Measurements from ENCODE around the gene PIGX.

The PIGX gene

DNA sequence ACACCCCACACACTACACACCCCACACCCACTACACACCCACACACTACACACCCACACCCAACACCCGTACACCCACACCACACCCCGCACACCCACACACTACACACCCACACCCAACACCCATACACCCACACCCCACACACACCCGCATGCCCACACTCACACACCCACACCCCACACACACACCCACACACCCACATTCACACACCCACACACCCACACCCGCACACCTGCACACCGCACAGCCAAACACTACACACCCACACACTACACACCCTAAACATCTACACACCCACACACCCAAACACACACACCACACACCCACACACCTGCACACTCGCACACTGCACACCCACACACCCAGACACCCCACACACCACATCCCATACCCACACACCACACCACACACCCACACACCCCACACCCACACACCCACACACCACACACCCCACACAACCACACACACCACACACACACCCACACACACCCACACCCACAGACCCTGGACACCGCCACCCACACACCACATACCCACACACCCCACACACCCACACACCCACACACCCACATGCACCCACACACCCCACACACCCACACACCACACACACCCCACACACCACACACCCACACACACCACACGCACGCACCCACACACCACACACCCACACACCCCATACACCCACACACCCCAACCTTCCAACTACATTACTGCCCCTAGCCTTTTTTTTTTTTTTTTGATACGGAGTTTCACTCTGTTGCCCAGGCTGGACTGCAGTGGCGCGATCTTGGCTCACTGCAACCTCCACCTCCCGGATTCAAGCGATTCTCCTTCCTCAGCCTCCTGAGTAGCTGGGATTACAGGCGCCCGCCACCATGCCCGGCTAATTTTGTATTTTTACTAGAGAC lies 17.0 kb upstream of the PIGX start:
- Histone ChIP-seq H3K36me3 (replicated peaks) (no peaks in the 10 kb centered on the region), H3K27me3 (replicated peaks) (no peaks in the 10 kb centered on the region), H3K27ac (no peak overlapping the region), H3K4me3 (ENCODE audit: low read depth, low read length) (no peak overlapping the region)
- in situ Hi-C loops (cut with HindIII; ENCODE audit: low pct_ligation_motif_present, low sequenced_read_pairs), result no loop called here
- no peak for DNase-seq
- TF ChIP-seq, protein P1, sequence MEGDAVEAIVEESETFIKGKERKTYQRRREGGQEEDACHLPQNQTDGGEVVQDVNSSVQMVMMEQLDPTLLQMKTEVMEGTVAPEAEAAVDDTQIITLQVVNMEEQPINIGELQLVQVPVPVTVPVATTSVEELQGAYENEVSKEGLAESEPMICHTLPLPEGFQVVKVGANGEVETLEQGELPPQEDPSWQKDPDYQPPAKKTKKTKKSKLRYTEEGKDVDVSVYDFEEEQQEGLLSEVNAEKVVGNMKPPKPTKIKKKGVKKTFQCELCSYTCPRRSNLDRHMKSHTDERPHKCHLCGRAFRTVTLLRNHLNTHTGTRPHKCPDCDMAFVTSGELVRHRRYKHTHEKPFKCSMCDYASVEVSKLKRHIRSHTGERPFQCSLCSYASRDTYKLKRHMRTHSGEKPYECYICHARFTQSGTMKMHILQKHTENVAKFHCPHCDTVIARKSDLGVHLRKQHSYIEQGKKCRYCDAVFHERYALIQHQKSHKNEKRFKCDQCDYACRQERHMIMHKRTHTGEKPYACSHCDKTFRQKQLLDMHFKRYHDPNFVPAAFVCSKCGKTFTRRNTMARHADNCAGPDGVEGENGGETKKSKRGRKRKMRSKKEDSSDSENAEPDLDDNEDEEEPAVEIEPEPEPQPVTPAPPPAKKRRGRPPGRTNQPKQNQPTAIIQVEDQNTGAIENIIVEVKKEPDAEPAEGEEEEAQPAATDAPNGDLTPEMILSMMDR (IDR thresholded peaks at IDR 0.05; ENCODE audit: low read depth, low read length, missing control alignments), result no peak

DNA sequence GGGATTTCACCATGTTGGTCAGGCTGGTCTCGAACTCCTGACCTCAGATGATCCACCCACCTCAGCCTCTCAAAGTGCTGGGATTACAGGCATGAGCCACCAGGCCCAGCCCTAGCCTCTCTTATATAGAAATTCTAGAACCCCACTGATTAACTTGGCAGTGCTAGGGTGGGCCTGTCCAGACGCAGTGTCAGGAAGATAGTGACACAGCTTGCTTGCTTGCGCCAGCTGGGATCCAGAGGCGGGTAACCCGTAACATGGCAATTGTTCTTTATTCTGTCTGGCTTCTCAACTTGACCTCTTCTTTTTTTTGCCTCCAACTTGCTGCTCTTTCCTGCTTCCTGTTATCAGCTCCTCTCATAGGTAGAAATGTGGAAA lies 16.3 kb upstream of the PIGX start:
- H3K36me3 ChIP-seq (replicated peaks), result no peaks in the 10 kb centered on the region
- no peak overlapping the region for H3K4me3 ChIP-seq (ENCODE audit: low read depth, low read length)
- in situ Hi-C loops (cut with HindIII; ENCODE audit: low pct_ligation_motif_present, low sequenced_read_pairs), result no loop called here
- no peak overlapping the region for H3K27ac ChIP-seq
- no peak for DNase-seq
- no peaks in the 10 kb centered on the region for H3K27me3 ChIP-seq (replicated peaks)
- TF ChIP-seq, protein P1 (IDR thresholded peaks at IDR 0.05; ENCODE audit: low read depth, low read length, missing control alignments), result no peak

DNA sequence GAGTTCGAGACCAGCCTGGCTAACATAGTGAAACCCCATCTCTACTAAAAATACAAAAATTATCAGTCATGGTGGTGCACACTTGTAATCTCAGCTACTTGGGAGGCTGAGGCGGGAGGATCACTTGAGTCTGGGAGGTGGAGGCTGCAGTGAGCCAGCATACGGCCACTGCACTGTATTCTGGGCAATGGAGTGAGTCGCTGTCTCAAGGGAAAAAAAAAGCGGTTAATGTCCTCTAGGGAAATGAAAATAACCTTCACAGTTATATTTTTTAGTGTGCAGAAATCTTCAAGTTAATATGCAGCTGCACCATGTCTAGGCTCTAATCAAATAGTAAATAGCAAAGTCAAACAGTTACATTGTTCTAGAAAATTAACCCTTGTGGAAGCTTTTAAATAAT lies 14.9 kb upstream of the PIGX start:
- in situ Hi-C loops (cut with HindIII; ENCODE audit: low pct_ligation_motif_present, low sequenced_read_pairs), result no loop called here
- Histone ChIP-seq H3K36me3 (replicated peaks) (no peaks in the 10 kb centered on the region), H3K27me3 (replicated peaks) (no peaks in the 10 kb centered on the region), H3K4me3 (ENCODE audit: low read depth, low read length) (no peak overlapping the region), H3K27ac (no peak overlapping the region)
- TF ChIP-seq, protein P1 (IDR thresholded peaks at IDR 0.05; ENCODE audit: low read depth, low read length, missing control alignments), result no peak
- DNase-seq, result no peak

DNA sequence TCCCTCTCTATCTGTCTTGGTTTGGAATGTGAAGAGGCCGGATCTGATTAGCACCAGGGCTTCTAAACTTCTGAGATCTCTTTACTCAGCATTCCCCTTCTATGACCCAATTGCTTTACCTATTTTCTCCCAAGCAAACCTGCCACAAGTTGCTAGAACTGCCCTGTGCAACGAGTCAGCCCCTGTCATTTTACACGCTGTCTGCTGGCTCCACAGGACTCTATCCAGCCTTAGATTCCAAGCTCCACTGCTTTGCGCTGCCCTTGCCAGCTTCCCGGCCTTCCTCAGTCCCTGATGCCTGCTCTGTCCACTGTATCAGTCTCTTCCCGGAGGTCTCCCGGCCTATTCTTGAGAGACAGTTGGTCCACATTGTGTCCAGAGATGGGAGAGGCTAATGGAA lies 12.4 kb upstream of the PIGX start:
- Histone ChIP-seq H3K27ac (no peak overlapping the region), H3K36me3 (replicated peaks) (no peaks in the 10 kb centered on the region), H3K27me3 (replicated peaks) (no peaks in the 10 kb centered on the region), H3K4me3 (ENCODE audit: low read depth, low read length) (no peak overlapping the region)
- in situ Hi-C loops (cut with HindIII; ENCODE audit: low pct_ligation_motif_present, low sequenced_read_pairs), result no loop called here
- no peak for DNase-seq
- TF ChIP-seq, protein P1 (IDR thresholded peaks at IDR 0.05; ENCODE audit: low read depth, low read length, missing control alignments), result no peak

DNA sequence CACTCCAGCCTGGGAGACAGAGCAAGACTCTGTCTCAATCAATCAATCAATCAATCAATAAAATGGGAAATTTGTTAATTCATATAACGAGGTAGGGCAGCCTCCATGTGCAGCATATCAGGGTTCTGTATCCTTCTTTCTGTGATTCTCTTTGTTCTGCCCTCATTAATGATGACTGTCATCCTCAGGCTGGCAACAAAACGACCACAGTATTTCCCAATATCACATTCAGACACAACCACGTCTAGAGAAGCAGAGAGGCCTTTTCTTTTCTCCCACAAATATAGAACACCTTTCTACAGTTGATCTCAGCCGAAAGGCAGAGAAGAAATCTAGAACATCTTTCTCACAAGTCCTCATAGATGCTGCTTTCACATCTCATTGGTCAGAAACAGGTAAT lies 11.4 kb upstream of the PIGX start:
- no peak for DNase-seq
- in situ Hi-C loops (cut with HindIII; ENCODE audit: low pct_ligation_motif_present, low sequenced_read_pairs), result no loop called here
- Histone ChIP-seq H3K36me3 (replicated peaks) (no peaks in the 10 kb centered on the region), H3K4me3 (ENCODE audit: low read depth, low read length) (no peak overlapping the region), H3K27me3 (replicated peaks) (no peaks in the 10 kb centered on the region), H3K27ac (no peak overlapping the region)
- TF ChIP-seq, protein P1 (IDR thresholded peaks at IDR 0.05; ENCODE audit: low read depth, low read length, missing control alignments), result no peak

DNA sequence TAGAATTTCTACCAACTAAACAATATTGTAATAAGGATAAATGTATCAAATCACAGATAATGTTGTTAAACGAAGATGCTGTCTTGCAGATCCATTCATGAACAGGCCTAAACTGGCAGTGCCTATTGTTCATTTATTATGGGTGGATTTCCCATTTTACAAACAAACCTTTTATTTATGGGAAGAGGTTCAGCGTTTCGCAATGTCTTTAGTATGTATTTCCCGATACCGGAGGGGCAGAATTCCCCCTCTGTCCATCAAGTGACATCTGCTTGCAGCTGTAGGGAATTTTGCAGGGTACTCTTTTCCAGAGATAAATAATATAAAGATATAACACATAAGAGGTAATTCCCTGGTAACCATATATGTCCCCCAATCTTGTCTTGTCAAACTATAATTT lies 5.8 kb upstream of the PIGX start:
- no peaks in the 10 kb centered on the region for H3K27me3 ChIP-seq (replicated peaks)
- DNase-seq, result no peak
- in situ Hi-C loops (cut with HindIII; ENCODE audit: low pct_ligation_motif_present, low sequenced_read_pairs), result no loop called here
- TF ChIP-seq, protein P1 (IDR thresholded peaks at IDR 0.05; ENCODE audit: low read depth, low read length, missing control alignments), result no peak
- H3K27ac ChIP-seq, result no peak overlapping the region
- H3K36me3 ChIP-seq (replicated peaks), result no peaks in the 10 kb centered on the region
- no peak overlapping the region for H3K4me3 ChIP-seq (ENCODE audit: low read depth, low read length)

Measured in brain microvascular endothelial cell (primary cell).